ENCODE measurements around the gene ASB2.

The ASB2 gene

DNA sequence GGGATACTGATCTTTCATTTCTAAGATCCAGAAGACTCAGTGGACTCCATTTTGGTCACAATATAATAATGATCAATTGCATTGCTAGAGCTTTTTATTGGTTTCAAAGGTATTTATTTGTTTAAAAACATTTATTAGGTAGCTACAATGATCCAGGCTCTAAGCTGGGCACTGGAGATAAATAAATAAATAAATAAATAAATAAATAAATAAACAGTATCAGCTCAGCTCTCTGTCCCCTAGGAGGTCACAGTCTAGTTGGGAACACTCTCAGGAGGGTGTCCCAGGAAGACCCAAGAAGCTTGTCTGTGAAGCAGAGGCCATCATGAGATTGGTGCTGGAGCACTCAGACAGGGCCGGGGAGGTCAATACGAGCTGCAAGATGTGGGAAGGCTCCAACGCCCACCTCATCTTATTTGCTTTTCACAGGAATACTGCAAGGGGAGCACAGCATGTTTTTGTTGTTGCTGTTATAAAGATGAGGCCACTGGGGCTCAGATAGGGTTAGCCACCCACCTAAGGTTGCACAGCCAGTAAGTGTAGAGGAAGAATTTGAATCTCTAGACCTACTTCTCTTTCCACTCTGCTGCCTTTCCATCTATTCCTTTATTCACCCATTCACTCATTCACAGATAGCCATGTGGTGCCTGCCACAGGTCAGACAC is 15.5 kb downstream of the ASB2 start:
- no peak for DNase-seq

DNA sequence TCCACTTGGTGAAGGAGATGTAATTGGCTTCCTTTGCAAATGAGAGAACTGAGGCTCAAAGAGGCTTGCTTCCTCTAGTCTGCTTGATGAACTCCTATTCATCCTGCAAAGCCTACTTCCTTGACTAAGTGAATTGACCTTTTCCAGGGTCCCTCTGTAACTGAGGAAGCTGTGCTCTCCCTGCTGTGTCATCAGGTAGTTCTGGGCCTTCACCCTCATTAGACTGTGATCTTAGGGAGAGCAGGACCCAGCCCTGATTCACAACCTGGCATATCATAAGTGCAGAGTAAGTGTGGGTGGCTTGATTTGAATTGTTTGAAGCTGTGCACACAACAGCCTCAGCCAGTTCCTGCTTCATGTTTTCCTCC is 16.3 kb downstream of the ASB2 start:
- DNase-seq = no peak

DNA sequence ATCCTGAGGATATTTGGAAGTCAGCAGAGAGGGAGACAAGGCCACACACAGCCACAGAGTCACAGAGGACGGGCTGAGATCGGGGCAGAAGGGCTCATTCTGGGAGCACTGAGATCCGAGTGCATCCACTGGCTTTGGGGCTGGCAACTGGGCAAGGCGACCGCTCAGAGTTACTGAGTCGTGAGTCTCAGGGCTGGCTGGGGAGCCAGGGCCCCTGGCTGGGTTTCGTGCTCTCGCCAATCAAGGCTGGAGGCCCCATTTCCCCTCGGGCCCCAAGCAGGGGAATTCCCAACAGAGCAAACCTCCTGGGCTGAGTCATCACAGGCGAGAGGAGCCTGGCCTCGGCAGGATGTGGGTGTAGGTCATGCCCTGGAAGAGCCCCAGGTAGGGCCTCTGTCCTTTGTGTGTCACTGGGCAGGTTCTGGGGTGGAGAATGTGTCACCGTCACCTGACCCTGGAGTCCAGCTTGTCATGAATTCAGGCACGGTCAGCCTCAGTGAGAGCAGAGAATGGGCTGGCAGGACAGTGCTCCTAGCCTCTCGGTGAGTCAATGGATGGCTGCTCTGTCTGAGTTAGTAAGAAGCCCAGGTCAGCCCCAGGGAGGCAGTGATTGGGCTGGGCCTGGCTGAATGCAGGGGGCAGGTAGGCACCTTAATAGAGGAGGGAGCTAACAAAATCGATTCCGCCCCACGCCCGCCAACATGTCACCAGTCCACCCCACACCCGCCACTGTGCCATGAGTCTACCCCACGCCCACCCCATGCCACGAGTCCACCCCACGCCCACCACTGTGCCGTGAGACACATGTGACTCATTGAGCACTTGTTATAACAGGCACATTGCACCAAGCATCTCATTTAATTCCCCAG is 16.9 kb downstream of the ASB2 start:
- no peak for DNase-seq

DNA sequence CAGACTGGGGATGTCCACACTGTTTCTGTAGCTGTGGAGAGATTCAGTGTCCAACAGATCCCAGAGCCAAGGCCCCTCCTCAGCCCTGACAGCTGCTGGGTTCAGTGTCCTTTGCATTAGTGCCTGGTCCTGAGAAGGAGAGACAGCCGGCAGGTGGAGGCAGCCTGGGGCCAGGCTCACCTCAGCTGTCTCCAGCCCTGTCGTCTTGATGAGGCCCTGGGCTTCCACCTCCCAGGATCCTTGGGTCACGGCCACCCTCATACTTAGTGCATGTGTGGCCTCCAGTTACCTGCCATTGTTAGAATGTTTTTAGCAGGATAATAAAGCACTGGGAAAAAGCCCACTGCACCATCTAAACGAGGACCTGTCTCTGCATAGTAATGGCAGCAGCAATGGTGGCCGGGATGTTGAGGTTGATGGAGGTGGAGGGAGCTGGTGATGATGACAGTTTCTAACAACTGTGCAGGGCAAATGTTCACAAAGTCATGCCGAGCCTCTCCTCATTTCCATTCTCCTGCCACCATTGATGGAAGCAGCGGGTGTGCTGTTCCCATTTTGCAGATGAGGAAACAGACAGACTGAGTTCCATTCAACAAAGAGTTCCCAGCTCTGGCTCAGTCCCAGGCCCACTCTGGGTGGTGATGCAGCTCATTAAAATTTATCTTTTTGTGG is 17.7 kb downstream of the ASB2 start:
- DNase-seq = no peak

DNA sequence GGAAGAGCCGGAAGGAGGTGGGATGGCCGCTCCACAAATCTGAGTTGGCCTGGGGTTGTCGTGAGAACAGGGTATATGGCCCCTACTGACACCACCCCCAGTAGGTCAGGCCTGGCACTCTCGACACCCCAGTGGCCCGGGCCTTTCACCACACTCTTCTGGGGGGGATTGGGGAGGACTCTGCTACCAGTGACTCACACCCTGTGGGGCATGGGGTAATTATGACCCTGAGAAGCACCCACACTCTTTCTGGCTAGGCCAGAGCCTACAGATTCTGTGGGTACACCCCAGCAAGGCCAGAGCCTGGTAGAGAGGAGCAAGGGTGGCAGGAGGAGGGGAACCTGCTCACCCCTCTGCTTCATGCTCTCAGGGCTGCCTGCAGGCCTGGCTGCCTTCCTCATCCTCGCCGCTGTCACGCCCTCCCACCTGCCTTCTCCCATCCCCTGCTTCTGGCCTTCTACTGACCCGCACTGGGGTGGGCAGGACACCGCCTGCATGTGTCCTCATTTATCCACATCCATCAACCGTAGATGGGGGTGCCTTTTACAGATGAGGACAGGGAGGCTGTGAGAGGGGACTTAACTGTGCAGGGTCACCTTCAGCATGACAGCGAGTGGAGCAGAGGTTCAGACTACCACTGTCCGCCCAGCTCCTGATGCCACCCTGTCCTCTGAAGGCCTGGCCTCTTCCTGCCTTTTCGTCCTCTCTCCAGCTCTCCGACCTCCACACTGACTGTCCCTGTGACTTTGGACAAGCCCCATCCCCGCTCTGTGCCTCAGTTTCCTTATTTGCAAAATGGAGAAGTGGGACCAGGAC is 18.4 kb downstream of the ASB2 start:
- no peak for DNase-seq

DNA sequence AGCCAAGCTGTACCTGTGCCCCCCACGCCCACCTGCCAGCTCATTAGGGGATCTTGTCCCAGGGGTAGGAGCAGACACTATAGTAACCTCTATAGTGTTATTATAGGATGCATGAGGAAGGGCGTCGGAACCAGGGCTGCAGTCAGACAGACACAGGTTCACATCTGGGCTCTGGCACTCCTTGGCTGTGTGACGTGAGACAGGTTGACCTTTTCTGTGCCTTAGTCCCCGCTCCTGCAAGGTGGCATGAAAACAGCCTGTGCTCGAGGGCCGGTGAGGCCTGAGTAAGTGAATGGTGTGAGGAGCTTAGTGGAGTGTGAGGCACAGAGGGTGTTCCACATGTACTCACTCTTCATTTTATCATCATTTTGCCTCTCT is 19.0 kb downstream of the ASB2 start:
- DNase-seq = no peak

DNA sequence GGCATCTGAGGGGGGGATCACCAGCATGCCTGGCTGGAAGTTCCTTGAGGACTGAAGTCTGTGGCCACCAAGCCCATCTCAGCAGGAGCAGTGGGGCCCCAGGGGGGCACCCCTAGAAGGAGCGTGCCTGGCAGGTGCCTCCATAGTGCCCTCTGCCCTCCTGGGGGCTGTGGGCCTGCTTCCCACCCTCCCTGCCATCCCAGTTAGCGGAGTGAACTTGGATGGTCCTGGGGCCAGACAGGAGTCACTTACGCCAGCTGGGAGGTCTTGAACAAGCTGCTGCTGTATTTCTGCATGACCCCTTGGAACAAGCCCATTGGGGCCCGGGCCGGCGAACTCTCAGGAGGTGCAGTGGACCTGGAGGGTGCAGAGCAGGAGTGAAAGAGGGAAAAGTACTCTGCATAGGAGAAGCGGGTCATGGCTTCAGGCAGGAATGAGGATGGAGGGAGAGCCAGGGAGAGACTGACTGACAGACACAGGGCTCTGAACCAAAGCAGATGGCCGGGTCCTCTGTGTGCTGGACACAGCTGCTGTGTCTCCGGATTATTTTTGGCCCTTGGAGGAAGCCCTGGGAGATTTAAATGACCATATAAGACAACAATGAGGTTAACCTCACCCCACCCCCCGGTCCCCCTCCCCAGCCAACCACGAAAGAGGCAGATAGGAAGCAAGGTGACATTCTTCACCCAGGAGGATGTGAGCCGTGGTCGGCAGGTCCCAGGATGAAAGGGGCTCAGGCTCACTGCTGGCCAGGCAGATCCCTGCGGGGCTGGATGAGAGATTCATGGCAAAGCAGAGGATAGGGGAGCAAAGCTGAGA is 19.6 kb downstream of the ASB2 start:
- no peak for DNase-seq

DNA sequence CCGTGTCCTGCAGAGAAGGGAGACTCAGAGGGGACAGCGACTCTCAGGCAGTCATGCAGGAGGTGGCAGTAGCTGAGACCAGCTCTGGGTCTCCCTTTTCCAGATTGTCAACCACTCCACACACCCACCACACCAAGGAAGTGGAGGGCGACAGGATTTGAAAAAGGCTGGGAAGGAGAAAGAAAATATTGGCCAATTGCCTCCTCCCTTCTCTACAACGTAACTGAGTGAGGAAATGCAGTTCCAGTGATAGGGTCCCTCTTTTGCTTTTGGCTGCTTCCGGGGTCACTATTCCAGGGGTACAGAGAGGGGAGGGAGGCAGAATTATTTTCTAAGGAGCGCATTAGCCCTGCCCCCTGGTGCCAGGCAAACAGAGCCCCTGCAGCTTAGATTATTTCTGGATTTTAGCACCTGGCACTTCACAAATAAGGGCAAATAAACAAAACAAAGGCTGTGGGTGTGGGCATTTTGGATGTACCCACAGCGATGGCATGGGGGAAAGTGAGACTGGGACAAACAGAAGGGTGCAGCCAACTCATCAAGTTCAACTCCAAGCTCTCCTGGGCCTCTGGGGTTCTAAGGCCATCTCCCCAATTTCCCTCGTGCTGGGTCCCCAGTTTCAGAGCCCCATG is 20.4 kb downstream of the ASB2 start:
- DNase-seq = no peak

DNA sequence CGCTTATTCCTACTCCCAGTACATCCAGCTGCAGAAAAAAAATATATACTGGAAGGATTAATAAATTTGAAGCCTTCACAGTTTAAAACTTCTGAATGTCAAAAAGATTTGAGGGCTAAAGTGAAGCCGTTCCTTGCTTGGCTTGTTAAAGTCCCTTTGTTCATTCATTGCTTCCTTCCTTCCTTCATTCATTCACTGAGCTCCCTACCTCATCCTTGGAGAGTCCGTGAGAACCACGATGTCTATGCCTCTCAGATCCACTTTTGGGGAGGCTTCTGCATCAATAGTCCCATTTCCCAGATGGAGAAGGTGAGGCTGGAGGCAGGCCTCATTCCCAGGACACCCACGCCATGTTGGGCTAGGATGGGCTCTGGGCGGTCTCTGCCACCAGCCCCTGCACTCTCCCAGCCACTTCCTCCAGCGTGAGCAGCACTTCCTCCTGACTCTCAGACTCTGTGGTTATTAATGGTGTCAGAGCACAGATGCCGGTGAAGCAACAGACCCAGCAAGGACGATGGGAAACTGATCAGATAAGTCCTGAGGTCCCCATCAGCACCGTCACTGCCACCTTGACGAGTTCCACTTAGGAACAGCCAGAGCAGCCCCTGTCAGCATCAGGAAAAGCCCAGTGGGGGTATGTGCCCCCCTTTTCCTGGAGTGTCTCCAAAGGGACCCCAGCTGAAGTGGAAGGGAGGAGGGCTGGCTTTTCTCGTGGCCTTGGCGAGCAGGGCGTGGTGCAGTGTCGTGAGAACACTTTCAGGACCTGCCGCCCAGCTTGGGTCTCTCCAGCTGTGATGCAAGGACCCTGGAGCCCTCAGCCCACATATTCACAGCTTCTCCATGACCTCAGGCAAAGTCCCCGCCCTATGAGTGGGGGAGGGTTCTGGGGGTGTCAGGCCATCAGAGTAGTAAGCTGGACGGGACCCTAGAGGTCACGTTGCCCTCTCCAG is 21.2 kb downstream of the ASB2 start:
- DNase-seq = peak; percentile 62

DNA sequence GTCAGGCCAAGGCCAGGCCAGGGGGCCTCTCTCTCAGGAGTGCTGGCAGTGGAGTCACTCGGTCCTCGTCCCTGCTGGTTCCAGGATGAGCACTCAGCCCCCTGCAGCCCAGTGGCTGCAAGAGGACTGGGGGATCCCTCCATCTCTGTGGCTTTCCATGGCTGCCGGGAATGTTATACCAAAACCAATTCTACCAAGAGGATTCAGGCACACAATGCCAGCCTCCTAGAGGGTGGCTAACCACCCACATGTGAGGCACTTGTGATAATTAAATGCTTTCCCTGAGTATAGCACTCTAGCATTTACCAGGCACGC is 21.9 kb downstream of the ASB2 start:
- DNase-seq = no peak

DNA sequence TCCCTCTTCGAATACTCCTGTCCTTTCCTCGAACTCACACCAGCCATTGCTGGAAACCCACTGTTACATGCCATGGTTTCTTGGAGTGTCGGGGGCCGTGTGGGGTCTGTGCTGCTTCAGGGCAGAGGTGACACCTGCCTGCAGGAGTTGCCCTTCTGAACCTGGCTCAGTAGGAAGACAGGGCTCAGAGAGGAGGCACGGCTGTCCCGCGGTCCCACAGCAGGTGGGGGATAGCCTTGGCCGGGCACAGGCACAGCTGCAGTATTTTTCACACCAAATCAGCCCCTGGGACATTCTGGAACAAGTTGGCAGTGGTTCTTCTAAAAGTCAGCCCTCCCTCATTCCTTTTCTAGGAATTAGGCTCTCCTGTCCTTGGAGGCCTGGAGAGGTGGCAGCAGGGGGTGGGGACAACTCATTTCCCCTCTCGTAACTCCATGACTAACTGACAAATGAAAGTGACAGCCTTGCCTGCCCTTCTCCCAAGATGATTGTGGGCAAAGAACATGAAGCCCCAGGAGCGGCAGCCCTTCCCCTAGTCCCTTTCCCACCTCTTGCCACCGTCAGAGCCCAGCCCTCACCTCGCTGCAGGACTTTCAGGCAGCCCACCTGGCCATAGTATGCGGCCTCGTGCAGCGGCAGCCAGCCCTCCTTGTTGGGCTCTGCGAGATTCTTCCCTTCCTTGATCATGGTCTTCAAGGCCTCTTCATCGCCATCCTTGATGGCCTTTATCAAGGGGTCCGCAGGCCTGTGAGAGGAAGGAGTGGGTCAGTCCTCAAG is 22.4 kb downstream of the ASB2 start:
- DNase-seq = no peak

DNA sequence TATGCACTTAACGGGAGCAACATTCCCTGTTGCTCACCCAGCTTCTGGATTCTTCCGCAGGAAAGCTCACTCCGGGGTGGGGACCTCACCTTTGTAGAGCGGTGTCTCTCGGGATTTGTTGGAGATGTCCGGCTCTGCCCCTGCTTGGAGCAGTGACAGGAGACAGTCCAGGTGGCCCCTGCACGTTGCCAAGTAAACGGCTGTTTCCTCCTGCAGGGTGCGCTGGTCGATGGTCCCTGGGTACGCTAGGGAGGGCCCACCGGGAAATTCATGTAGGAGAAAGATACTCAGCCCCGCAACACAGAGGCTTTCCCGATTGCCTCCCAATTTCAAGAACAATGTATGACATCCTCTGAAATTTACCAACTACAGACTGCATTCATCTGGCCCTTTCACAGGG is 23.1 kb downstream of the ASB2 start:
- no peak for DNase-seq

DNA sequence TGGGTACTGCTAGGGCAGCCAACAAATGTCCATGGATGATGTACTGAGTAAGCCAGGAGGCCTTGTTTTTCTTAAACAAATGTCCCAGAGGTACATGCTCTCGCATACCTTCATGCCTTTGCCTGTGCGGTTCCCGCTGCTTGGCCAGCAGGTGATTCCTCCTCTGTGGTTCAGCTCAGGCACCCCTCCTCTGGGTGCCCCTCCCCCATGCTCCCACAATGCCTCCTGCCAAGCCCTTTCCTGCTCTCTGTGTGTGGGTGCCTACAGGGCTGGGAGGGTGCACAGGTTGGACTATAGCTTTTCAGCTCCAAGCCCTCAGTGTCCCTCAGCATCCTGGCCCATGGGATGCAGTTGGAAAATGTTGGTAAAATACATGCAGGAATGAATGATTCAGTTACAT is 23.5 kb downstream of the ASB2 start:
- DNase-seq = no peak

DNA sequence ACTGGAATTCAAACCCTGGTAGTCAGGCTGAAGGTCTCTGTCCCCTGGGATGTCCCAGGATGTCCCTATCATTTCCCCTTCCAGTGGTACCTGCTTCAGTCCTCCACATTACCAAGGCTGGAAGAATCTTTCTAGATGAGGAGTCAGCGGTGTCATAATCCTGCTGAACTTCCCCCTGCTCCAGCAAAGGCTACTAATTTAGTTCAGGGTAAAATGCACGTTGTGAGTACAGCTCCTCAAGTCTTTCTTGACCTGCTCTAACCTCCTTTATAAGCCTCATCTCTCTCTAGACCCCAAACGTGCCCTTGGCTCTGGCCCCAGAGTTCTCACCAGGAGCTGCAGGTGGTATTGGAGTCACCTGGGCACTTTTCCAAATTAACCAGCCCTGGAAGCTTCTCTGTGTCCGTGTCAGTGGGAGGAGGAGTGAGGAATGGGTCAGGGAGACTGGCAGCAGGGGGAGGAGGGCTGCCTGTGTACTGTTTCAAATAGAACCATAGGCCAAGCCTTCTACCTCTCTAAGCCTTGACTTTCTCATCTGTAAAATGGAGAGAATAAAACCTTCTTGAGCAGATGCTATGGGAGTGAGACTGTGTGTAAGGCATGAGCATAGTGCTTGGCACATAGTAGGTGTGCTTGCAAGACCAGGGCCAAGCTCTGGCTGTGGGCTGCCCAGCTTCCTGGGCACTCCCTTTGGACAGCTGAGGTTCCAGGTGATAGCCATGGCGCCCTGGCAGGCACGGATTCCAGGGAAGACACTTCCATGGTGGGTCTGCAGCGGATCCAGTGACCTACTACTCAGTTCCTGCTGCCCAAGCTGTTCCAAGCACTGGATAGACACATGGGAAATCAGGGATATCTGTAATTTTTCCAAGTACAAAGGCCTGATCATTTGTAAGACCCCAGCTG is 24.5 kb downstream of the ASB2 start:
- DNase-seq = no peak

DNA sequence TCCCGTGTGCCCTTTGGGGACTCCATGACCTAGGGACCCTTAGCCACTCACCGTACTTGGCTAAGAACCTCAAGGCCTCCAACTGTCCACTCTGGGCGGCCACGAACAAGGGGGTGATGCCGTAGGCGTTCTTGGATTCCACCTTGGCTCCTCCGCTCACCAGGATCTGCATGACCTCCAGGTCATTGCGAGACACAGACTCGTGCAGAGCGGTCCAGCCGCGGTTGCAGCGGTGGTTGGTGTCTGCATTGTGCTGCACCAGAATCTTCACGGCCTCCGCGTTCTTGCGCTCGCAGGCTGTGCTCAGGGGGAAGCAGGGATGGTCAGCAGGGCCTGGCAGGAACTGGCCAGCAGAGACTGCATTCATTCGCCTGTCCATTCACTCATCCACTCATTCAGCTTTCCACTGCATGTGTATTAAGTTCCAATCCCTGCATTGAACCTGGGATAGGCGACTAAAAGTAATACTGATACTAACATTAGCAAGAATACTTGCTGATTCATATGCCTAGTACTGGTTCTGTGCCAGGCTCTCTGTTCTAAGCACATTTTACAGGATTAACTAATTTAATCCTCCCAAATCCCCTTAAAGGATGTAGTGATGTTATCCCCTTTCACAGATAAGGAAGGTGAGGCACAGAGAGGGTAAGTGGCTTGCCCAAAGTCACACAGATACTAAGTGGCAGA is 25.3 kb downstream of the ASB2 start:
- DNase-seq = no peak

DNA sequence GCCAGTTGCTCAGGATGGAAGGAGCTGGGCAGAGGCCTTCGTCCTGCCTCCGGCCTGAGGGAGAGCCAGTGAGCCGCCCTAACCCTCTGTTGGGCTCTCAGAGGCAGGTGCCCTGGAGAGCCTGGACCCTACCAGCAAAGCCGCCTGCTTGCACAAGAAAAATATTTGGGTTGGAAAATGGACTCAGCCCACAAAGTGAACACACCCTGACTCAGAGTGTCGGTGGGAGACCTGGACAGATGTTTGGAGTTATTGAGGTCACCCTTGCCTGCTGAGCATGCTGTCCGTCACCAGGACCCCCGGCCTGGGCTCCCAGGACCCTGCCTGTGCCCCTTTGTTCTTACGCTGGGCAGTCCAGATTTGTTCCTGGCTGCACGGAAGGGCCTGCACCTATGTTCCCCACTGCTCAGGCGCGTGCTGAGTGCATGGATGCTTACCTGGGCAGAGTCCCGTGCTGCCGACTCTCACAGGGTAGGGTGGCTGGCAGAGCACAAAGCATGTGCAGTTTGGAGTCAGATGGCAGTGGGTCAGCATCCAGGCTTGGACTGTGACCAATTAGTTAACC is 26.8 kb downstream of the ASB2 start:
- no peak for DNase-seq

DNA sequence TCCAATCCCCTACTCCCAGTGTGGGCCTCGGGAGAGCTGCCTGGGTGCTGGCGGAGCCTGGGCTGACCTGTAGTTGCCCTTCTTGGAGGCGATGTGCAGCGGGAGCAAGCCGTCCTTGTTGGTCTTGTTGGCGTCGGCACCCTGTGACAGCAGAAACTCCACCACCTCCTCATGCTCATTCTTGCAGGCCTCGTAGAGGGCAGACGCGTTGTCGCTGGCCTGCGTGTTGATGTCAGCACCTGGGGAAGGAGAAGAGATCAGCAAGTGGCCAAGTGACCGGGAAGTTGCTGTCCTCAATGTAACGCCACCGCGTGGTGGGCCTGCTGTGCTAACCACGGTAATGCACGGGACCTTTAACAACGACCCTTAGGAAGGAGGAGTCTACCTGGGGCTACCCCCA is 29.1 kb downstream of the ASB2 start:
- no peak for DNase-seq

DNA sequence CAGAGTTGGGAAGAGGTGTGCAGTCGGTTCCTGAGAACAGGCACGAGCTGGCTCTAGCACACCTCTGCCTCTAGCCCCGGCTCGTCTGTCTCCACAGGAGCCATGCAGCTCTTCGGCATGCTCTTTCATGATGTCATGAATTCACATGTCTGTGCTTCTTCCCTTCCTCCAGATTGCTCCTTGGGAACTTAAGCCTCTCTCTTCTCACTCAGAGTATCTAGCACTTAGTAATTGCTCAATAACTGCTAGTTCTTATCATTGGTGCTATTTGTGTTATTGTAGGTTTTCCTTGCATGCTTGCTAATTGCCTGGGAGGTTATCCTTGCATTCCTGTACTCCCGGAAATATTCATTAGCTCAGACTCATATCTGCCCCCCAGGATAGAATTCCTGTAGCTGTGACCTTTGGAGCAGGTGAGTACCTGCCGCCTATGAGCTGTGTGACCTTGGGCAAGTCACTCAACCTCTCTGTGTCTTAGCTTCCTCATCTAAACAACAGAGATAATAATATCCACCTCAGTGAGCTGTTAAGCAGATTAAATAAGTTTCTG is 29.8 kb downstream of the ASB2 start:
- DNase-seq = no peak

Measured in GF-D8 (cell line).